H1 (cell line): ENCODE results near the gene TRIOBP. TPM values are rescaled to one million over a fixed set of nuclear protein-coding genes. Genes with fewer than 3 reads are reported as not detected.

Experiments used
- CTCF ChIA-PET: fragments of 300-600 bp; sonication (Branson Sonifier 250); formaldehyde crosslinking; loops from one replicate; lab custom pipeline; 2021; ENCODE audit not compliant: partially characterized antibody; lab: Charles Lee
- POLR2A ChIA-PET: fragments of 300-600 bp; sonication (Branson Sonifier 250); formaldehyde crosslinking; loops from one replicate; lab custom pipeline; 2021; ENCODE audit warnings: inconsistent platforms; ENCODE audit not compliant: partially characterized antibody; lab: Charles Lee
- DNase-seq, 2 experiments: peaks; one replicate each; pipeline versions ENCODE4 v3.0.0 to v3.0.0-alpha.2; 2010 to 2022; ENCODE audit warnings: low spot score in 2 of 2, low read depth in 1 of 2, mixed read lengths in 1 of 2
- FAIRE-seq: peaks from 2 replicates; lab custom pipeline; 2011; peaks lifted over from hg19 to GRCh38; lab: Jason Lieb, UNC
- H2AFZ ChIP-seq: 2 replicates; pipeline ENCODE4 v1.8.1; 2012; ENCODE audit warnings: low read length, inconsistent platforms
- H2AK5ac ChIP-seq: 2 replicates; pipeline ENCODE4 v1.6.1; 2013; ENCODE audit warnings: low read depth, low read length
- H2BK120ac ChIP-seq: replicated peaks from 2 replicates; pipeline ENCODE3; 2013; ENCODE audit warnings: low read depth, low read length, inconsistent platforms
- H2BK12ac ChIP-seq: 2 replicates; pipeline ENCODE4 v1.6.1; 2013; ENCODE audit warnings: low read depth, low read length
- H2BK15ac ChIP-seq: 2 replicates; pipeline ENCODE4 v1.6.1; 2013; ENCODE audit warnings: low read length
- H2BK20ac ChIP-seq: 2 replicates; pipeline ENCODE4 v1.6.1; 2013; ENCODE audit warnings: low read length
- H2BK5ac ChIP-seq: 2 replicates; pipeline ENCODE4 v1.6.1; 2013; ENCODE audit warnings: low read depth, low read length
- H3K14ac ChIP-seq: 2 replicates; pipeline ENCODE4 v1.6.1; 2013; ENCODE audit warnings: inconsistent platforms; ENCODE audit not compliant: insufficient read length
- H3K18ac ChIP-seq: 2 replicates; pipeline ENCODE4 v1.6.1; 2013; ENCODE audit warnings: low read length; ENCODE audit errors: extremely low read depth
- H3K23ac ChIP-seq: 2 replicates; pipeline ENCODE4 v1.6.1; 2013; ENCODE audit warnings: inconsistent platforms; ENCODE audit not compliant: insufficient read length
- H3K23me2 ChIP-seq: 2 replicates; pipeline ENCODE4 v1.6.1; 2013; ENCODE audit warnings: low read depth, low read length
- H3K27ac ChIP-seq: 2 replicates; pipeline ENCODE4 v1.6.1; 2011; ENCODE audit warnings: low read depth, low read length, inconsistent platforms
- H3K27me3 ChIP-seq, 4 experiments: replicated peaks in 1 of 4; 1 replicate in 1 of 4; 2 replicates in 3 of 4; pipeline versions ENCODE4 v1.6.1 to v1.8.1; 2011 to 2013; ENCODE audit warnings: low read length in 3 of 4, mild to moderate bottlenecking in 3 of 4, inconsistent platforms in 2 of 4, mixed read lengths in 2 of 4, moderate library complexity in 1 of 4; ENCODE audit not compliant: control insufficient read depth in 3 of 4, insufficient read depth in 3 of 4; ENCODE audit errors: extremely low read depth in 1 of 4
- H3K36me3 ChIP-seq, 4 experiments: 2 replicates each; pipeline versions ENCODE4 v1.6.1 to v1.8.1; 2011 to 2013; ENCODE audit warnings: mild to moderate bottlenecking in 4 of 4, low read length in 3 of 4, moderate library complexity in 2 of 4, control low read depth in 1 of 4, inconsistent platforms in 1 of 4; ENCODE audit not compliant: insufficient read depth in 4 of 4, control insufficient read depth in 2 of 4
- H3K4ac ChIP-seq: replicated peaks from 2 replicates; pipeline ENCODE3; 2013; ENCODE audit warnings: low read length, low read depth, mixed read lengths, inconsistent platforms; ENCODE audit not compliant: insufficient read length
- H3K4me1 ChIP-seq, 4 experiments: replicated peaks in 1 of 4; 1 replicate in 1 of 4; 2 replicates in 3 of 4; pipeline versions ENCODE4 v1.6.1 to v1.8.1; 2011 to 2013; ENCODE audit warnings: low read length in 3 of 4, inconsistent platforms in 2 of 4, mixed read lengths in 1 of 4; ENCODE audit not compliant: insufficient read depth in 4 of 4, control insufficient read depth in 3 of 4
- H3K4me2 ChIP-seq, 2 experiments: 2 replicates each; pipeline versions ENCODE4 v1.6.1 to v1.8.1; 2011 to 2013; ENCODE audit warnings: low read depth in 2 of 2, low read length in 2 of 2, control low read depth in 1 of 2, inconsistent platforms in 1 of 2, mild to moderate bottlenecking in 1 of 2; ENCODE audit not compliant: insufficient read depth in 1 of 2
- H3K4me3 ChIP-seq, 4 experiments: fragments of 200-600, 300-600 bp in 1 of 4; sonication (generic), shearing (Covaris generic), sonication (Bioruptor Twin) in 1 of 4; 2 replicates each; pipeline versions ENCODE4 v1.5.1 to v1.8.1; 2011 to 2016; ENCODE audit warnings: low read length in 4 of 4, low read depth in 3 of 4, control low read depth in 2 of 4, inconsistent platforms in 2 of 4, mild to moderate bottlenecking in 2 of 4, mixed read lengths in 1 of 4, moderate library complexity in 1 of 4; ENCODE audit not compliant: insufficient read depth in 2 of 4; ENCODE audit errors: extremely low read depth in 1 of 4
- H3K56ac ChIP-seq: replicated peaks from 2 replicates; pipeline ENCODE3; 2013; ENCODE audit warnings: low read depth, mild to moderate bottlenecking, mixed read lengths, low read length, inconsistent platforms; ENCODE audit not compliant: insufficient read length
- H3K79me1 ChIP-seq: 2 replicates; pipeline ENCODE4 v1.6.1; 2013; ENCODE audit warnings: low read depth, low read length, control low read depth
- H3K79me2 ChIP-seq, 2 experiments: 2 replicates each; pipeline versions ENCODE4 v1.6.1 to v1.8.1; 2012 to 2013; ENCODE audit warnings: low read length in 2 of 2, mild to moderate bottlenecking in 2 of 2, inconsistent platforms in 1 of 2; ENCODE audit not compliant: insufficient read depth in 2 of 2, control insufficient read depth in 1 of 2
- H3K9ac ChIP-seq, 4 experiments: replicated peaks in 1 of 4; 1 replicate in 1 of 4; 2 replicates in 3 of 4; pipeline versions ENCODE4 v1.6.1 to v1.8.1; 2011 to 2013; ENCODE audit warnings: low read depth in 3 of 4, low read length in 3 of 4, control low read depth in 2 of 4, mild to moderate bottlenecking in 2 of 4, moderate library complexity in 2 of 4, inconsistent platforms in 1 of 4; ENCODE audit errors: extremely low read depth in 1 of 4
- H3K9me3 ChIP-seq, 2 experiments: 2 replicates each; pipeline versions ENCODE4 v1.6.1 to v1.8.1; 2012 to 2013; ENCODE audit warnings: mild to moderate bottlenecking in 2 of 2, moderate library complexity in 2 of 2, control low read depth in 1 of 2, inconsistent platforms in 1 of 2, low read depth in 1 of 2, low read length in 1 of 2, mixed read lengths in 1 of 2; ENCODE audit not compliant: insufficient read depth in 2 of 2
- H4K20me1 ChIP-seq, 2 experiments: replicated peaks in 1 of 2; 2 replicates each; pipeline versions ENCODE3 to v1.8.1; 2011 to 2013; ENCODE audit warnings: inconsistent platforms in 2 of 2, low read length in 2 of 2, mild to moderate bottlenecking in 1 of 2; ENCODE audit not compliant: insufficient read depth in 2 of 2, control insufficient read depth in 1 of 2
- H4K5ac ChIP-seq: 2 replicates; pipeline ENCODE4 v1.6.1; 2013; ENCODE audit warnings: low read length, low read depth, mixed read lengths, inconsistent platforms; ENCODE audit not compliant: insufficient read length
- H4K8ac ChIP-seq: 2 replicates; pipeline ENCODE4 v1.8.0; 2013; ENCODE audit warnings: mild to moderate bottlenecking, moderate library complexity, low read length, inconsistent platforms; ENCODE audit not compliant: insufficient read depth; ENCODE audit errors: extremely low read depth
- H4K91ac ChIP-seq: replicated peaks from 2 replicates; pipeline ENCODE3; 2013; ENCODE audit warnings: low read length, mixed read lengths, inconsistent platforms; ENCODE audit not compliant: insufficient read length
- JUN ChIP-seq: IDR thresholded peaks from 2 replicates; pipeline ENCODE4 v1.6.1; 2011; ENCODE audit warnings: low read depth, mild to moderate bottlenecking, improper control_type of control experiment, low read length
- JUND ChIP-seq: IDR thresholded peaks from 2 replicates; pipeline ENCODE4 v1.6.1; 2011; ENCODE audit warnings: mild to moderate bottlenecking, improper control_type of control experiment, low read length
- NRF1 ChIP-seq: IDR thresholded peaks from 2 replicates; pipeline ENCODE4 v1.6.1; 2011; ENCODE audit warnings: mild to moderate bottlenecking, low read depth, low read length, improper control_type of control experiment
- PHF8 ChIP-seq: fragments of 200-600 bp; sonication (generic); conservative IDR thresholded peaks from 2 replicates; pipeline ENCODE4 v1.7.1; 2012; ENCODE audit warnings: low read depth, mild to moderate bottlenecking, inconsistent platforms, low read length, moderate library complexity
- SUZ12 ChIP-seq: fragments of 200-600 bp; sonication (generic); IDR thresholded peaks from 2 replicates; pipeline ENCODE4 v1.6.1; 2012; ENCODE audit warnings: mild to moderate bottlenecking, inconsistent platforms, low read length, moderate library complexity, mixed read lengths
- WGBS, 2 experiments: shearing (Covaris generic) in 1 of 2; methylation state at CpG; one replicate each; pipeline versions ENCODE4 v1.1.6 to v1.1.7; 2013 to 2015; ENCODE audit warnings: low lambda C conversion rate in 2 of 2, mixed read lengths in 2 of 2, inconsistent platforms in 1 of 2, low coverage in 1 of 2, missing lambda C conversion rate in 1 of 2; ENCODE audit not compliant: insufficient replicate concordance in 2 of 2, insufficient coverage in 1 of 2, insufficient read length in 1 of 2; ENCODE audit errors: extremely low coverage in 1 of 2, missing lambda C conversion rate in 1 of 2; 5-methylcytosine and 5-hydroxymethylcytosine counted together
- polyA plus RNA-seq, 7 experiments: library from polyadenylated mRNA; depleted of rRNA in 3 of 7; stranded (reverse) in 5 of 7; unstranded in 2 of 7; fragments of >200 nt in 5 of 7; fragments of 200-250 nt in 2 of 7; gene quantifications; 1 replicate in 5 of 7; 2 replicates in 1 of 7; 4 replicates in 1 of 7; pipeline versions ENCODE4 v1.2.1 to v1.2.3, GENCODE V29; 2011 to 2013; ENCODE audit warnings: missing spikeins in 2 of 7, mixed read lengths in 2 of 7
- total RNA-seq: library from RNA; stranded (reverse); fragmentation: NEBNext Ultra II Directional; extraction: Animal tissue kit (Norgen Biotek cat#: 25700); gene quantifications from 2 replicates; pipeline ENCODE4 v1.2.1, GENCODE V29; 2021

Gene TRIOBP
- total and polyA plus RNA-seq, 2 of the 8 experiments (the other 6 are each of a cell fraction or from before 2014, with no cell fraction given): 18.2 to 27.3 TPM

DNA sequence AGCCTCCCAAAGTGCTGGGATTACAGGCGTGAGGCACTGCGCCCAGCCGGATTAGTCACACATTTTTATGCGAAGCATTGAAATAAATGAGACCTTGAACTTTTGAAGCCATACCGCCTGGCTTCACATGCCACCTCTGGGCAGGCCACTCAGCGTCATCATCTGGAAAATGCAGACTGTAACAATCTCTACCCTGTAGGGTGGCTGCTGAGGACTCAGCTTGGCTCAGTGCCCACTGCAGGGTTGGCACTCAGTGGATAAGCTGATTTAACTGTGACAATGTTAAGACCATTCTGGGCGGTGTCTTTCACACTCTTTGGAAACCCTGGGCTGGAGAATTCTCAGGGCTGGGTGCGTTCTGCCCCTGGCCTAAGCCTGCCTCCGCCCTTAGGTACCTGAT, 48.9 kb upstream of the TRIOBP start:
- H4K8ac ChIP-seq: no peak overlapping the region
- POLR2A ChIA-PET: interaction anchor here (1.0 to 1.7 kb wide), 3 partner anchors 10 to 19 kb away, joined by 3 to 4 read pairs (median 3); partner anchors contain the start of gene PDXP
- H4K5ac ChIP-seq: no peak overlapping the region
- H3K27ac ChIP-seq: no peak overlapping the region
- no peak overlapping the region for H3K56ac ChIP-seq
- no peak overlapping the region for H2BK15ac ChIP-seq
- H2BK20ac ChIP-seq: no peak overlapping the region
- no peak for TF ChIP-seq JUN
- no peak for TF ChIP-seq PHF8
- no peak for TF ChIP-seq JUND
- TF ChIP-seq SUZ12: no peak
- no peak for TF ChIP-seq NRF1
- no peak overlapping the region for H3K4me2 ChIP-seq
- FAIRE-seq (no peak), DNase-seq (no peak)
- H3K23me2 ChIP-seq: no peaks in the 10 kb centered on the region
- no peak overlapping the region for H3K9ac ChIP-seq
- 97% methylated on average over 9 of the region's 9 CpGs; no CpG with 5 or more reads in 1 of the 2 experiments for WGBS, 2 experiments
- CTCF ChIA-PET: interaction anchor here (1.3 to 2.2 kb wide), 5 partner anchors 11 to 39 kb away, joined by 3 to 7 read pairs (median 6); partner anchors contain the start of genes GGA1 and LGALS1
- no peaks in the 10 kb centered on the region for H3K9me3 ChIP-seq
- H3K4me3 ChIP-seq: no peak overlapping the region
- peaks cover 13 to 33% (median 23%) of the 10 kb centered on the region in 4 experiments for H3K36me3 ChIP-seq
- no peaks in the 10 kb centered on the region for H3K27me3 ChIP-seq
- H2BK120ac ChIP-seq: no peak overlapping the region
- H3K18ac ChIP-seq: no peak overlapping the region
- no peak overlapping the region for H4K91ac ChIP-seq
- no peaks in the 10 kb centered on the region for H3K79me2 ChIP-seq
- no peak overlapping the region for H3K4ac ChIP-seq
- H3K23ac ChIP-seq: no peak overlapping the region
- no peak overlapping the region for H2BK12ac ChIP-seq
- no peak overlapping the region for H2AK5ac ChIP-seq
- no peak overlapping the region for H2AFZ ChIP-seq
- peaks cover 0 to 12% of the 10 kb centered on the region in 2 experiments for H4K20me1 ChIP-seq
- no peaks in the 10 kb centered on the region for H3K79me1 ChIP-seq
- H3K14ac ChIP-seq: no peak overlapping the region
- no peaks in the 10 kb centered on the region for H3K4me1 ChIP-seq
- H2BK5ac ChIP-seq: no peak overlapping the region
